IMR-90 (cell line): ENCODE measurements around the gene SYTL3. TPM values are rescaled to one million over a fixed set of nuclear protein-coding genes. Genes with fewer than 3 reads are reported as not detected.

ENCODE experiments used
- ATAC-seq: fragments of 200-7000 bp; cut with Tn5 transposase; 2 replicates; pipeline ENCODE4 v1.9.1; 2020; ENCODE audit warnings: low read depth, mild to moderate bottlenecking, moderate library complexity
- BruUV-seq: library from RNA; stranded (reverse); fragments of 400-500 nt; replicated peaks from 2 replicates; lab custom pipeline; 2021; lab: Mats Ljungman, UMichigan
- CTCF ChIA-PET: fragments of 300-600 bp; formaldehyde crosslinking; extraction: SDS; loops from one replicate; lab custom pipeline; 2021; ENCODE audit warnings: antibody characterized with exemption; lab: Yijun Ruan, JAX
- POLR2A ChIA-PET: fragments of 300-600 bp; sonication (Branson Sonifier 250); formaldehyde crosslinking; loops from one replicate; lab custom pipeline; 2022; ENCODE audit warnings: antibody characterized with exemption; ENCODE audit not compliant: unreplicated experiment; lab: Charles Lee
- DNase-seq: peaks from one replicate; pipeline ENCODE4 v3.0.0; 2013
- H2AFZ ChIP-seq: replicated peaks from 2 replicates; pipeline ENCODE3; 2013; ENCODE audit warnings: low read length, mild to moderate bottlenecking; ENCODE audit not compliant: poor library complexity
- H2AK5ac ChIP-seq: 2 replicates; pipeline ENCODE4 v1.6.1; 2013; ENCODE audit warnings: low read depth, low read length, inconsistent platforms
- H2AK9ac ChIP-seq: replicated peaks from 2 replicates; pipeline ENCODE3; 2013; ENCODE audit warnings: mild to moderate bottlenecking, low read depth, low read length, moderate library complexity; ENCODE audit not compliant: poor library complexity
- H2BK120ac ChIP-seq: 2 replicates; pipeline ENCODE4 v1.6.1; 2013; ENCODE audit warnings: low read depth, low read length, inconsistent platforms
- H2BK15ac ChIP-seq: 3 replicates; pipeline ENCODE4 v1.6.1; 2013; ENCODE audit warnings: low read depth, low read length, inconsistent platforms
- H2BK20ac ChIP-seq: 2 replicates; pipeline ENCODE4 v1.6.1; 2013; ENCODE audit warnings: low read depth, mild to moderate bottlenecking, inconsistent platforms, low read length, moderate library complexity
- H2BK5ac ChIP-seq: 2 replicates; pipeline ENCODE4 v1.6.1; 2013; ENCODE audit warnings: mild to moderate bottlenecking, low read depth, low read length, inconsistent platforms; ENCODE audit not compliant: poor library complexity, severe bottlenecking
- H3K14ac ChIP-seq: replicated peaks from 2 replicates; pipeline ENCODE4 v1.6.1; 2013; ENCODE audit warnings: low read depth, low read length, inconsistent platforms
- H3K18ac ChIP-seq: 2 replicates; pipeline ENCODE4 v1.6.1; 2013; ENCODE audit warnings: low read depth, low read length, control low read depth
- H3K23ac ChIP-seq: 2 replicates; pipeline ENCODE4 v1.6.1; 2013; ENCODE audit warnings: low read depth, low read length, inconsistent platforms
- H3K27ac ChIP-seq: 2 replicates; pipeline ENCODE4 v1.5.1; 2013; ENCODE audit warnings: mild to moderate bottlenecking, control low read depth, low read length; ENCODE audit not compliant: insufficient read depth
- H3K27me3 ChIP-seq: 2 replicates; pipeline ENCODE4 v1.6.1; 2013; ENCODE audit warnings: low read length; ENCODE audit not compliant: control insufficient read depth, insufficient read depth
- H3K36me3 ChIP-seq: 2 replicates; pipeline ENCODE4 v1.6.1; 2013; ENCODE audit warnings: low read length, mixed read lengths; ENCODE audit not compliant: control insufficient read depth, insufficient read depth
- H3K4ac ChIP-seq: 2 replicates; pipeline ENCODE4 v1.6.1; 2013; ENCODE audit warnings: low read depth, low read length, inconsistent platforms
- H3K4me1 ChIP-seq: 2 replicates; pipeline ENCODE4 v1.6.1; 2013; ENCODE audit warnings: low read length, mixed read lengths; ENCODE audit not compliant: control insufficient read depth, insufficient read depth
- H3K4me2 ChIP-seq: 2 replicates; pipeline ENCODE4 v1.6.1; 2013; ENCODE audit warnings: low read depth, mild to moderate bottlenecking, control low read depth, low read length, moderate library complexity
- H3K4me3 ChIP-seq: 2 replicates; pipeline ENCODE4 v1.5.1; 2013; ENCODE audit warnings: low read depth, mild to moderate bottlenecking, control low read depth, low read length, moderate library complexity; ENCODE audit not compliant: insufficient read depth
- H3K56ac ChIP-seq: 2 replicates; pipeline ENCODE4 v1.6.1; 2013; ENCODE audit warnings: low read length, inconsistent platforms; ENCODE audit not compliant: insufficient read depth; ENCODE audit errors: extremely low read depth
- H3K79me1 ChIP-seq, 2 experiments: 2 replicates each; pipeline ENCODE4 v1.6.1; 2013; ENCODE audit warnings: low read length in 2 of 2, inconsistent platforms in 1 of 2, low read depth in 1 of 2
- H3K9ac ChIP-seq: 2 replicates; pipeline ENCODE4 v1.6.1; 2013; ENCODE audit warnings: low read depth, low read length, control low read depth
- H3K9me1 ChIP-seq: 2 replicates; pipeline ENCODE4 v1.6.1; 2013; ENCODE audit warnings: low read length, inconsistent platforms; ENCODE audit not compliant: insufficient read depth
- H3K9me3 ChIP-seq: 2 replicates; pipeline ENCODE4 v1.6.1; 2013; ENCODE audit warnings: low read length; ENCODE audit not compliant: control insufficient read depth, insufficient read depth
- H4K20me1 ChIP-seq: 2 replicates; pipeline ENCODE4 v1.6.1; 2013; ENCODE audit warnings: low read length, inconsistent platforms; ENCODE audit not compliant: insufficient read depth
- H4K5ac ChIP-seq: 2 replicates; pipeline ENCODE4 v1.6.1; 2013; ENCODE audit warnings: mild to moderate bottlenecking, low read depth, low read length, control low read depth
- H4K8ac ChIP-seq, 2 experiments: 2 replicates each; pipeline ENCODE4 v1.6.1; 2013; ENCODE audit warnings: low read depth in 2 of 2, low read length in 2 of 2, control low read depth in 1 of 2, inconsistent platforms in 1 of 2
- H4K91ac ChIP-seq: 2 replicates; pipeline ENCODE4 v1.6.1; 2013; ENCODE audit warnings: low read depth, low read length, inconsistent platforms; ENCODE audit not compliant: insufficient read depth
- CTCF ChIP-seq: conservative IDR thresholded peaks from 2 replicates; pipeline ENCODE4 v1.5.1; 2012; ENCODE audit warnings: mild to moderate bottlenecking, low read depth, low read length, improper control_type of control experiment
- ELK1 ChIP-seq: fragments of 150-350 bp; IDR thresholded peaks from 2 replicates; pipeline ENCODE4 v1.6.1; 2016; ENCODE audit warnings: low read depth, mild to moderate bottlenecking, low read length, moderate library complexity, borderline replicate concordance
- MAFK ChIP-seq: IDR thresholded peaks from 2 replicates; pipeline ENCODE4 v1.6.1; 2012; ENCODE audit warnings: low read depth, low read length, improper control_type of control experiment
- MAZ ChIP-seq: IDR thresholded peaks from 2 replicates; pipeline ENCODE4 v1.6.1; 2012; ENCODE audit warnings: low read depth, mild to moderate bottlenecking, low read length, improper control_type of control experiment, moderate library complexity, borderline replicate concordance
- MXI1 ChIP-seq: IDR thresholded peaks from 2 replicates; pipeline ENCODE4 v1.6.1; 2012; ENCODE audit warnings: low read depth, mild to moderate bottlenecking, low read length, moderate library complexity, borderline replicate concordance
- RAD21 ChIP-seq: IDR thresholded peaks from 2 replicates; pipeline ENCODE4 v1.6.1; 2012; ENCODE audit warnings: low read length, improper control_type of control experiment
- RFX5 ChIP-seq: IDR thresholded peaks from 2 replicates; pipeline ENCODE4 v1.8.0; 2012; ENCODE audit warnings: low read depth, mild to moderate bottlenecking, low read length, moderate library complexity
- SMC3 ChIP-seq: fragments of 150-350 bp; IDR thresholded peaks from 2 replicates; pipeline ENCODE4 v1.6.1; 2016; ENCODE audit warnings: low read depth, mild to moderate bottlenecking, antibody characterized with exemption, low read length, moderate library complexity
- USF2 ChIP-seq: fragments of 150-350 bp; IDR thresholded peaks from 2 replicates; pipeline ENCODE4 v1.6.1; 2017; ENCODE audit warnings: mild to moderate bottlenecking, antibody characterized with exemption, low read length, low read depth
- WGBS, 2 experiments: methylation state at CpG; one replicate each; pipeline versions ENCODE4 v1.1.5 to v1.1.7; 2013; ENCODE audit warnings: missing lambda C conversion rate in 2 of 2; ENCODE audit not compliant: insufficient read length in 1 of 2; ENCODE audit errors: extremely low coverage in 2 of 2; 5-methylcytosine and 5-hydroxymethylcytosine counted together
- dilution Hi-C: fragments of 300-500 bp; cut with HindIII; formaldehyde crosslinking; loops from one replicate; pipeline ENCODE4 v1.14.3; 2018; ENCODE audit warnings: low sequenced_read_pairs; ENCODE audit not compliant: unreplicated experiment
- in situ Hi-C: fragments of 300-500 bp; cut with MboI; formaldehyde crosslinking; loops from 3 replicates; pipeline ENCODE4 v1.14.3; 2019; ENCODE audit warnings: low sequenced_read_pairs, inconsistent platforms, mixed read lengths
- intact Hi-C: fragments of 100-400 bp; cut with micrococcal nuclease; formaldehyde crosslinking; loops from 2 replicates; pipeline ENCODE4 v1.10.0; 2022
- polyA plus RNA-seq, 3 experiments: library from polyadenylated mRNA; depleted of rRNA; stranded (reverse); fragments of >200 nt; gene quantifications; 2 replicates each; pipeline ENCODE4 v1.2.3, GENCODE V29; 2012; ENCODE audit warnings: low replicate concordance in 1 of 3
- total RNA-seq: library from RNA; depleted of rRNA; stranded (reverse); fragments of >200 nt; gene quantifications from 2 replicates; pipeline ENCODE4 v1.2.3, GENCODE V29; 2012

Gene SYTL3
- total and polyA plus RNA-seq, 2 of the 4 experiments (the other 2 are of a cell fraction): 2.9 to 4.3 TPM

GRCh38 chr6:158629367-158630221 is 20.3 kb upstream of the SYTL3 start:
- Histone ChIP-seq H3K14ac (no peak overlapping the region), H3K9me1 (peaks cover 15% of the 10 kb centered on the region), H3K4me2 (no peak overlapping the region), H3K9ac (no peak overlapping the region), H2BK5ac (no peak overlapping the region), H2AFZ (no peak overlapping the region), H2AK9ac (no peak overlapping the region), H2AK5ac (no peak overlapping the region), H4K91ac (no peak overlapping the region), H3K4me1 (peaks cover 14% of the 10 kb centered on the region), H3K27me3 (no peaks in the 10 kb centered on the region), H3K56ac (no peak overlapping the region), H3K9me3 (no peaks in the 10 kb centered on the region), H3K36me3 (peaks cover 36% of the 10 kb centered on the region), H3K79me1 (peaks cover 0 to 56% of the 10 kb centered on the region in 2 experiments), H3K4ac (no peak overlapping the region), H4K5ac (no peak overlapping the region), H3K27ac (no peak overlapping the region), H2BK20ac (no peak overlapping the region), H3K4me3 (no peak overlapping the region), H2BK120ac (no peak overlapping the region), H3K18ac (no peak overlapping the region), H4K8ac (no peak overlapping the region), H2BK15ac (no peak overlapping the region), H3K23ac (no peak overlapping the region), H4K20me1 (peaks cover 9% of the 10 kb centered on the region; the same call in 1 of the 2 replicates)
- intact Hi-C loops: no loop called here
- ChIA-PET CTCF (no interaction called here), POLR2A (no interaction called here)
- BruUV-seq: no TSS peak
- TF ChIP-seq USF2 (no peak), RAD21 (peak; percentile 30), CTCF (0 out of 2 replicates have a peak, but pooled peaks have one; percentile 14), MXI1 (no peak), ELK1 (no peak), MAZ (no peak), SMC3 (peak; percentile 17; the same call in 1 of the 2 replicates), MAFK (no peak), RFX5 (no peak)
- dilution Hi-C loops: no loop called here
- DNase-seq (no peak), ATAC-seq (no peak)
- in situ Hi-C loops: loop anchor here (25.0 kb wide), 1 partner anchor 1083 kb away; no protein-coding TSS in a partner anchor
- WGBS, 2 experiments: 90% methylated on average over 14 of the region's 20 CpGs; no CpG with 5 or more reads in 1 of the 2 experiments
